ENCODE results near the gene TRHDE. TPM values are rescaled to one million over a fixed set of nuclear protein-coding genes. Genes with fewer than 3 reads are reported as not detected.

Gene TRHDE
- total RNA-seq, 4 donors from 2014 or later = 0.77 to 31.2 (median 12.9) TPM

DNA sequence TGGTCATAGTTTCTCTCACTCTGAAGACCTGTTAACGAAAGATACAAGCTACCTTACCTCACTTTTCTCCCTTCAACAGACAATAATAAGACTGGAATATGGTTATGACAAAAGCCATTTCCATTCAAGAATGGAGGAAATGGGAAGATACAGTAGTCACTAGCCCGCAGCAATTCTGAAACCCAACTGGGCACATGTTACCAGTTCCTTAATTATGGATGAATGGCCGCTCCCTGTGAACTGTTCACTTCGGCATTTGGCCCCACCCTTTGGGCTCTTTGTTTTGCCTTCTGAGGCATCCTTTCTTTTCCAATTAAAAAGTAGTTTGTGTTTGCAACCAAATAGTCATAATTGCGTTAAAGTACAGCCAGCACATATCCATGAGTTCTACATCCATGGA, 19.0 kb downstream of the TRHDE start:
- Histone ChIP-seq H3K27me3 (no peaks in the 10 kb centered on the region), H3K27ac (no peak overlapping the region), H3K4me3 (no peak overlapping the region), H3K9me3 (no peaks in the 10 kb centered on the region), H3K4me1 (no peaks in the 10 kb centered on the region), H3K36me3 (no peaks in the 10 kb centered on the region)
- TF ChIP-seq, protein P1, sequence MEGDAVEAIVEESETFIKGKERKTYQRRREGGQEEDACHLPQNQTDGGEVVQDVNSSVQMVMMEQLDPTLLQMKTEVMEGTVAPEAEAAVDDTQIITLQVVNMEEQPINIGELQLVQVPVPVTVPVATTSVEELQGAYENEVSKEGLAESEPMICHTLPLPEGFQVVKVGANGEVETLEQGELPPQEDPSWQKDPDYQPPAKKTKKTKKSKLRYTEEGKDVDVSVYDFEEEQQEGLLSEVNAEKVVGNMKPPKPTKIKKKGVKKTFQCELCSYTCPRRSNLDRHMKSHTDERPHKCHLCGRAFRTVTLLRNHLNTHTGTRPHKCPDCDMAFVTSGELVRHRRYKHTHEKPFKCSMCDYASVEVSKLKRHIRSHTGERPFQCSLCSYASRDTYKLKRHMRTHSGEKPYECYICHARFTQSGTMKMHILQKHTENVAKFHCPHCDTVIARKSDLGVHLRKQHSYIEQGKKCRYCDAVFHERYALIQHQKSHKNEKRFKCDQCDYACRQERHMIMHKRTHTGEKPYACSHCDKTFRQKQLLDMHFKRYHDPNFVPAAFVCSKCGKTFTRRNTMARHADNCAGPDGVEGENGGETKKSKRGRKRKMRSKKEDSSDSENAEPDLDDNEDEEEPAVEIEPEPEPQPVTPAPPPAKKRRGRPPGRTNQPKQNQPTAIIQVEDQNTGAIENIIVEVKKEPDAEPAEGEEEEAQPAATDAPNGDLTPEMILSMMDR (IDR thresholded peaks at IDR 0.05) = no peak
- no peak for TF ChIP-seq POLR2A (IDR thresholded peaks at IDR 0.05)
- intact Hi-C loops (cut with DNase I; ENCODE audit: low total_unique reads) = no loop called here
- no peak for DNase-seq

DNA sequence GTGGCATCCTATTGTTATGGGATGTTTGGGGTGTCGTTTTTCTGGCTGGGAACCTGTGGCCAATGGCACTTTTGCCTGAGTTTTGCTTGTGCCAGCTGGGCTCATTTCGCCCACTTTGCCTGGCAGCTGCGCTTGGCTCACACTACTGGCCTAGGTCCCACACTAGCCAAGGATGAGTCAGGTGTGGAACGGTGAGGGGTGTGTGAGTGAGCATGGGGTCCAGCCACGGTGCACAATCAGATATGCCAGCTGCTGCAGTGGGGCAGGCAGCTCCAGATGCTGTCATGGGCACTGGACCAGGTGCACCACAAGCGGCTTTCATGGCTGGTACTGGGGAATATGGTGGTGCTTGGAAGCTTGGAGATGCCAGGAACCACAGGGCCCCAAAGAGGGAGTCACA, 21.5 kb downstream of the TRHDE start:
- DNase-seq = no peak
- intact Hi-C loops (cut with DNase I; ENCODE audit: low total_unique reads) = no loop called here
- Histone ChIP-seq H3K36me3 (no peaks in the 10 kb centered on the region), H3K27ac (no peak overlapping the region), H3K27me3 (no peaks in the 10 kb centered on the region), H3K4me1 (no peaks in the 10 kb centered on the region), H3K9me3 (no peaks in the 10 kb centered on the region), H3K4me3 (no peak overlapping the region)
- TF ChIP-seq, protein P1 (IDR thresholded peaks at IDR 0.05) = no peak
- no peak for TF ChIP-seq POLR2A (IDR thresholded peaks at IDR 0.05)

DNA sequence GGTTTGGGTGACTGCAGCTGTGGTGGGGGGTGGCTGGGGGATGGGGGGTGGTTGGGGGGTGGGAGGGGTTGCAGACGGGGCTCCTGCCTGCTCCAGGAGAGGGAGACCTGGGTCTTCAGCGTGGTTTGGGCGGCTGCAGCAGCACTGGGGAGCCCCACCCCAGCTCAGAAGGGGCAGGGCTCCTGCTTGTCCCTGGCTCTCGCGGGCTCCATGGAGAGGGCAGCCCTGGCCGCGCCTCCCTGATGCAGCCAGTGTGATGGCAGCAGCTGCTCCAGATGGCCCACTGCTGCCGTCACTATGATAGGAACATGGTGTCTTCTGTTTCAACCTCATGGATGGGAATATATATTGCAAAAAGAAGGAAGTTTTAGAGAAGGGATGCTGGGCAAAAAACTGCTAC, 22.9 kb downstream of the TRHDE start:
- Histone ChIP-seq H3K27me3 (no peaks in the 10 kb centered on the region), H3K4me1 (no peaks in the 10 kb centered on the region), H3K4me3 (no peak overlapping the region), H3K27ac (no peak overlapping the region), H3K9me3 (no peaks in the 10 kb centered on the region), H3K36me3 (no peaks in the 10 kb centered on the region)
- DNase-seq = no peak
- intact Hi-C loops (cut with DNase I; ENCODE audit: low total_unique reads) = no loop called here
- no peak for TF ChIP-seq POLR2A (IDR thresholded peaks at IDR 0.05)
- TF ChIP-seq, protein P1 (IDR thresholded peaks at IDR 0.05) = no peak

DNA sequence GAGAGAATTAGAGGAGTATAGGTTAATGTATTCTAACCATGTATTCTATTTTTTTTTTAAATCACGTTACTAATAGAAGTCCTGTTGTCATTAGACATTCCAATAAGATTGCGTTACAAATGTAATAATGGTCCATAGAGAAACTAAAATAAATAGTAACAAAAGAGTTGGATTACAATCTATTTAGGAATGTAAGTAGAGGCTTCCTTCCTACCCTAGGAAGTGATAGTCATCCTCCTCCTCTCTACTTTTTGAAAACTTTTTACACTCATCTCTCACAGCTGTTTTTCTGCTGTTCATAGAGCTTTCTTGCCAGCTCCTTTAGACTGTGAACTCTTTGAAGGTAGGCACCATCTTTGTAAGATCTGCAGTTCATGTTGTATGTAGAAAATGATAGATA, 23.6 kb downstream of the TRHDE start:
- DNase-seq = no peak
- Histone ChIP-seq H3K4me1 (no peaks in the 10 kb centered on the region), H3K27ac (no peak overlapping the region), H3K36me3 (no peaks in the 10 kb centered on the region), H3K9me3 (no peaks in the 10 kb centered on the region), H3K4me3 (no peak overlapping the region), H3K27me3 (no peaks in the 10 kb centered on the region)
- intact Hi-C loops (cut with DNase I; ENCODE audit: low total_unique reads) = no loop called here
- TF ChIP-seq POLR2A (IDR thresholded peaks at IDR 0.05) = no peak
- TF ChIP-seq, protein P1 (IDR thresholded peaks at IDR 0.05) = no peak

GRCh38 chr12:72296389-72296788, 24.2 kb downstream of the TRHDE start:
- Histone ChIP-seq H3K27ac (no peak overlapping the region), H3K27me3 (no peaks in the 10 kb centered on the region), H3K4me1 (no peaks in the 10 kb centered on the region), H3K9me3 (no peaks in the 10 kb centered on the region), H3K36me3 (no peaks in the 10 kb centered on the region), H3K4me3 (no peak overlapping the region)
- TF ChIP-seq, protein P1 (IDR thresholded peaks at IDR 0.05) = no peak
- no peak for TF ChIP-seq POLR2A (IDR thresholded peaks at IDR 0.05)
- intact Hi-C loops (cut with DNase I; ENCODE audit: low total_unique reads) = no loop called here
- no peak for DNase-seq
